Heart left ventricle (tissue), 13 donors: ENCODE results near the gene CPEB4.

Experiments used
- CTCF ChIP-seq, 12 donors: fragments of 200-600 bp; sonication (generic) in 4 of 12; IDR thresholded peaks; one replicate each; pipeline versions ENCODE4 v1.5.0 to v1.8.0; 2018 to 2022; ENCODE audit warnings: antibody characterized with exemption in 12 of 12, mild to moderate bottlenecking in 5 of 12
- POLR2A ChIP-seq, 2 donors: fragments of 450-650 bp; IDR thresholded peaks; one replicate each; pipeline ENCODE4 v1.6.1; 2017; ENCODE audit warnings: antibody characterized with exemption in 2 of 2, mild to moderate bottlenecking in 2 of 2, moderate library complexity in 2 of 2
- donor health status: ischemic (EF 13 %, LVEDD 7.1; RV severe dilation, severe dysfunction).
- donor health status: DM: no; HTN: yes; CAD: no.
- donor health status: DM: no; HTN: no; CAD: no.
- donor health status: ischemic (EF 25% LVEDD 6.9; RV normal size, moderate dysfunction).
- donor health status: ischemic (EF 25% LVEDD 5.7; RV mildly dilated, moderate dysfunction).
- donor health status: ischemic (EF 35%, LVEDD 5.7; RV mildly dilated, moderate dysfunction).
- donor health status: nonischemic (EF 11% LVEDD 7.7; RV severe dilation, severe dysfunction).
- donor health status: DM: yes; HTN: yes; CAD: no.
- donor health status: PGD.
- donor health status: ischemic (EF 29% LVEDD 5.4; RV normal size, mild dysfunction).
- donor health status: nonischemic (EF 23%, LVEDD 6.1; RV moderate dilation, normal function).

- TF ChIP-seq CTCF (IDR thresholded peaks at IDR 0.05) (no peak), POLR2A (IDR thresholded peaks at IDR 0.05) (no peak)
Measured at GRCh38 chr5:173989432-173990082, 101.4 kb downstream of the CPEB4 start.
